Large intestine (tissue), 3 donors: ENCODE measurements around the gene ZC3H18. TPM values are rescaled to one million over a fixed set of nuclear protein-coding genes. Genes with fewer than 3 reads are reported as not detected.

Experiments
- DNase-seq, 2 donors: peaks; one replicate each; pipeline versions ENCODE4 v3.0.0 to v3.0.0-alpha.2; 2013
- H3K27ac ChIP-seq: one replicate; pipeline ENCODE4 v1.5.1; 2013; ENCODE audit warnings: low read length
- H3K27me3 ChIP-seq: 2 replicates; pipeline ENCODE4 v1.6.1; 2013; ENCODE audit warnings: low read length; ENCODE audit not compliant: control insufficient read depth, insufficient read depth
- H3K36me3 ChIP-seq: 2 replicates; pipeline ENCODE4 v1.6.1; 2013; ENCODE audit warnings: low read length; ENCODE audit not compliant: control insufficient read depth, insufficient read depth
- H3K4me1 ChIP-seq: one replicate; pipeline ENCODE4 v1.6.1; 2013; ENCODE audit warnings: low read length; ENCODE audit not compliant: control insufficient read depth, insufficient read depth
- H3K4me3 ChIP-seq: one replicate; pipeline ENCODE4 v1.5.1; 2013; ENCODE audit warnings: low read length
- H3K9me3 ChIP-seq: one replicate; pipeline ENCODE4 v1.6.1; 2013; ENCODE audit warnings: mild to moderate bottlenecking, low read depth, low read length, moderate library complexity; ENCODE audit not compliant: control insufficient read depth
- WGBS: methylation state at CpG from one replicate; pipeline ENCODE4 v1.1.5; 2013; ENCODE audit warnings: low lambda C conversion rate; ENCODE audit not compliant: insufficient coverage; 5-methylcytosine and 5-hydroxymethylcytosine counted together
- polyA plus RNA-seq: library from polyadenylated mRNA; unstranded; fragments of 120-200 nt; gene quantifications from one replicate; pipeline ENCODE4 v1.2.1, GENCODE V29; 2013

The ZC3H18 gene
- polyA plus RNA-seq, 1 donor: 34.3 TPM

GRCh38 chr16:88616320-88616719, 46.1 kb downstream of the ZC3H18 start:
- H3K36me3 ChIP-seq: peaks cover 38% of the 10 kb centered on the region
- peak; percentile 53 to 82 for DNase-seq
- no peaks in the 10 kb centered on the region for H3K27me3 ChIP-seq
- H3K27ac ChIP-seq: peak overlapping the region; percentile 27
- H3K4me3 ChIP-seq: no peak overlapping the region
- no peaks in the 10 kb centered on the region for H3K9me3 ChIP-seq
- WGBS: no CpG with 5 or more reads among the region's 13 CpGs
- peaks cover 35% of the 10 kb centered on the region for H3K4me1 ChIP-seq

- Histone ChIP-seq H3K4me3 (no peak overlapping the region), H3K9me3 (no peaks in the 10 kb centered on the region), H3K36me3 (peaks cover 36% of the 10 kb centered on the region), H3K4me1 (peaks cover 35% of the 10 kb centered on the region), H3K27me3 (no peaks in the 10 kb centered on the region), H3K27ac (peak overlapping the region; percentile 27)
- no peak for DNase-seq
- WGBS: no CpG with 5 or more reads among the region's 12 CpGs
These were observed 46.5 kb downstream of the ZC3H18 start for GRCh38 chr16:88616736-88617135.

GRCh38 chr16:88617268-88618031, 47.2 kb downstream of the ZC3H18 start:
- DNase-seq: peak; percentile 62 to 72
- H3K4me3 ChIP-seq: no peak overlapping the region
- peak overlapping the region; percentile 43 for H3K27ac ChIP-seq
- H3K27me3 ChIP-seq: no peaks in the 10 kb centered on the region
- no peaks in the 10 kb centered on the region for H3K9me3 ChIP-seq
- peaks cover 36% of the 10 kb centered on the region for H3K36me3 ChIP-seq
- WGBS: no CpG with 5 or more reads among the region's 20 CpGs
- H3K4me1 ChIP-seq: peaks cover 35% of the 10 kb centered on the region

GRCh38 chr16:88618182-88618955, 48.2 kb downstream of the ZC3H18 start:
- Histone ChIP-seq H3K4me3 (no peak overlapping the region), H3K9me3 (no peaks in the 10 kb centered on the region), H3K27me3 (no peaks in the 10 kb centered on the region), H3K36me3 (peaks cover 38% of the 10 kb centered on the region), H3K27ac (no peak overlapping the region), H3K4me1 (peaks cover 35% of the 10 kb centered on the region)
- DNase-seq: no peak
- no CpG with 5 or more reads among the region's 20 CpGs for WGBS

- H3K4me1 ChIP-seq: peaks cover 35% of the 10 kb centered on the region
- H3K9me3 ChIP-seq: no peaks in the 10 kb centered on the region
- H3K27me3 ChIP-seq: no peaks in the 10 kb centered on the region
- no peak for DNase-seq
- H3K27ac ChIP-seq: no peak overlapping the region
- no CpG with 5 or more reads among the region's 19 CpGs for WGBS
- no peak overlapping the region for H3K4me3 ChIP-seq
- peaks cover 40% of the 10 kb centered on the region for H3K36me3 ChIP-seq
These were observed 48.9 kb downstream of the ZC3H18 start for GRCh38 chr16:88618956-88619667.

GRCh38 chr16:88619859-88620815, 49.9 kb downstream of the ZC3H18 start:
- H3K4me3 ChIP-seq: no peak overlapping the region
- peaks cover 35% of the 10 kb centered on the region for H3K4me1 ChIP-seq
- DNase-seq: no peak
- peaks cover 47% of the 10 kb centered on the region for H3K36me3 ChIP-seq
- H3K9me3 ChIP-seq: no peaks in the 10 kb centered on the region
- H3K27ac ChIP-seq: no peak overlapping the region
- no CpG with 5 or more reads among the region's 14 CpGs for WGBS
- H3K27me3 ChIP-seq: no peaks in the 10 kb centered on the region

GRCh38 chr16:88622125-88622524, 51.9 kb downstream of the ZC3H18 start:
- no peaks in the 10 kb centered on the region for H3K9me3 ChIP-seq
- no CpG with 5 or more reads among the region's 19 CpGs for WGBS
- no peak overlapping the region for H3K27ac ChIP-seq
- peaks cover 57% of the 10 kb centered on the region for H3K36me3 ChIP-seq
- H3K27me3 ChIP-seq: no peaks in the 10 kb centered on the region
- no peak overlapping the region for H3K4me3 ChIP-seq
- H3K4me1 ChIP-seq: peaks cover 16% of the 10 kb centered on the region
- DNase-seq: no peak

- no peak overlapping the region for H3K27ac ChIP-seq
- H3K9me3 ChIP-seq: no peaks in the 10 kb centered on the region
- no peak overlapping the region for H3K4me3 ChIP-seq
- no CpG with 5 or more reads among the region's 29 CpGs for WGBS
- no peaks in the 10 kb centered on the region for H3K27me3 ChIP-seq
- DNase-seq: no peak
- peaks cover 10% of the 10 kb centered on the region for H3K4me1 ChIP-seq
- peaks cover 60% of the 10 kb centered on the region for H3K36me3 ChIP-seq
These were observed 52.7 kb downstream of the ZC3H18 start for GRCh38 chr16:88622866-88623265.

- no CpG with 5 or more reads among the region's 13 CpGs for WGBS
- Histone ChIP-seq H3K4me3 (no peak overlapping the region), H3K27ac (no peak overlapping the region), H3K4me1 (peaks cover 2% of the 10 kb centered on the region), H3K9me3 (no peaks in the 10 kb centered on the region), H3K36me3 (peaks cover 66% of the 10 kb centered on the region), H3K27me3 (no peaks in the 10 kb centered on the region)
- no peak for DNase-seq
These were observed 53.7 kb downstream of the ZC3H18 start for GRCh38 chr16:88623858-88624257.
